ENCODE data around the gene TMEM184C.

DNA sequence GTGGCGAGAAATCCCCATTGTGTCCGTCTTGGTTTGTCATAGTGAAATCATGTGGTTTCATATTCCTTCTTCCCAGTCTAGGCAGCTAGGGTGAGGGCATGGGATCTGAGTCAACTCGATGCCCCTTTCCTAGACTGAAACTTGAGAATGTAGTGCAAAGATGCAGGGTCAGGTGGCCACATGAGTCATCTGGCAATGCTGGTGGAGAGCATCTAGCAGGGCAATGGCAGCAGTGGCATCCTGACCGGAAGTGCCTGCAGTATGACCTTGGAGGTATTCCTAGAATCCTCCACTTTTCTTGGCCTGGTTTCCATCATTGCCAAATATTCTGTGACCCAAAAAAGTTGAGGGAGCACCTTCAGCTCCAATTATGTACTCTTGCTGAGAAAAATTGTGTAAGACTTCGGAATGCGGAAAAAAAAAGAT, 39.1 kb upstream of the TMEM184C start:
- TF ChIP-seq EZH2phosphoT487 (IDR thresholded peaks at IDR 0.05; ENCODE audit: borderline replicate concordance, low read depth, low read length) = no peak
- TF ChIP-seq, protein P1, sequence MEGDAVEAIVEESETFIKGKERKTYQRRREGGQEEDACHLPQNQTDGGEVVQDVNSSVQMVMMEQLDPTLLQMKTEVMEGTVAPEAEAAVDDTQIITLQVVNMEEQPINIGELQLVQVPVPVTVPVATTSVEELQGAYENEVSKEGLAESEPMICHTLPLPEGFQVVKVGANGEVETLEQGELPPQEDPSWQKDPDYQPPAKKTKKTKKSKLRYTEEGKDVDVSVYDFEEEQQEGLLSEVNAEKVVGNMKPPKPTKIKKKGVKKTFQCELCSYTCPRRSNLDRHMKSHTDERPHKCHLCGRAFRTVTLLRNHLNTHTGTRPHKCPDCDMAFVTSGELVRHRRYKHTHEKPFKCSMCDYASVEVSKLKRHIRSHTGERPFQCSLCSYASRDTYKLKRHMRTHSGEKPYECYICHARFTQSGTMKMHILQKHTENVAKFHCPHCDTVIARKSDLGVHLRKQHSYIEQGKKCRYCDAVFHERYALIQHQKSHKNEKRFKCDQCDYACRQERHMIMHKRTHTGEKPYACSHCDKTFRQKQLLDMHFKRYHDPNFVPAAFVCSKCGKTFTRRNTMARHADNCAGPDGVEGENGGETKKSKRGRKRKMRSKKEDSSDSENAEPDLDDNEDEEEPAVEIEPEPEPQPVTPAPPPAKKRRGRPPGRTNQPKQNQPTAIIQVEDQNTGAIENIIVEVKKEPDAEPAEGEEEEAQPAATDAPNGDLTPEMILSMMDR (conservative IDR thresholded peaks at IDR 0.05; ENCODE audit: low read length) = no peak

Measured in OCI-LY7 (cell line).